ENCODE data around the gene WDPCP. TPM values are rescaled to one million over a fixed set of nuclear protein-coding genes. Genes with fewer than 3 reads are reported as not detected.

WDPCP gene
- total RNA-seq, 4 donors from 2014 or later: 2.6 to 15.5 (median 10.9) TPM

DNA sequence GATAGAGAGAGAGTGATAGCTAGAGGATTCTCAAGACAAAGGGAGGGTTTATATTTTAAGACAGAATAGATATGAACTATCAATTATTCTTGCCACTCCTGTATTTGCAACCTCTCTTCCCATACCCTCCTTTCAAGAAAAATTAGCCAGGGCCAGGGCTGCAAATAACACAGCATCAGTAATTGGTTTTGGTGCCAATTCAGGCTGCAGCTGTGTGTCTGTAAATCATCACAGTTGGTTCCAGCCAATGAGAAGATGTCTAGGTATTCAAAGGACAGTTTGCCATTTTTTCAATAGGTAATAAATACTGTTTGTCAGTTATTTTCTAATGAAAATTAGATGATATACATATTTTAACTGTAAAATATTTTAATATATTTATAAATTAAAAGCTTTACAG lies 73.5 kb downstream of the WDPCP start:
- Histone ChIP-seq H3K27me3 (no peaks in the 10 kb centered on the region), H3K36me3 (no peaks in the 10 kb centered on the region), H3K4me3 (no peak overlapping the region), H3K4me1 (no peaks in the 10 kb centered on the region), H3K9me3 (peaks cover 0 to under 1% of the 10 kb centered on the region in 2 donors), H3K27ac (no peak overlapping the region)
- DNase-seq: no peak
- TF ChIP-seq POLR2A (IDR thresholded peaks at IDR 0.05) (no peak), EP300 (IDR thresholded peaks at IDR 0.05; ENCODE audit: low read depth) (no peak), POLR2AphosphoS5 (IDR thresholded peaks at IDR 0.05) (no peak)
- TF ChIP-seq, protein P1, sequence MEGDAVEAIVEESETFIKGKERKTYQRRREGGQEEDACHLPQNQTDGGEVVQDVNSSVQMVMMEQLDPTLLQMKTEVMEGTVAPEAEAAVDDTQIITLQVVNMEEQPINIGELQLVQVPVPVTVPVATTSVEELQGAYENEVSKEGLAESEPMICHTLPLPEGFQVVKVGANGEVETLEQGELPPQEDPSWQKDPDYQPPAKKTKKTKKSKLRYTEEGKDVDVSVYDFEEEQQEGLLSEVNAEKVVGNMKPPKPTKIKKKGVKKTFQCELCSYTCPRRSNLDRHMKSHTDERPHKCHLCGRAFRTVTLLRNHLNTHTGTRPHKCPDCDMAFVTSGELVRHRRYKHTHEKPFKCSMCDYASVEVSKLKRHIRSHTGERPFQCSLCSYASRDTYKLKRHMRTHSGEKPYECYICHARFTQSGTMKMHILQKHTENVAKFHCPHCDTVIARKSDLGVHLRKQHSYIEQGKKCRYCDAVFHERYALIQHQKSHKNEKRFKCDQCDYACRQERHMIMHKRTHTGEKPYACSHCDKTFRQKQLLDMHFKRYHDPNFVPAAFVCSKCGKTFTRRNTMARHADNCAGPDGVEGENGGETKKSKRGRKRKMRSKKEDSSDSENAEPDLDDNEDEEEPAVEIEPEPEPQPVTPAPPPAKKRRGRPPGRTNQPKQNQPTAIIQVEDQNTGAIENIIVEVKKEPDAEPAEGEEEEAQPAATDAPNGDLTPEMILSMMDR (IDR thresholded peaks at IDR 0.05): no peak
- intact Hi-C loops (cut with DNase I; ENCODE audit: low total_unique reads): no loop called here
- in situ Hi-C loops (cut with MboI; ENCODE audit: low pct_ligation_motif_present in 1 of 4, low pct_unique_long_range_greater_than_20kb in 1 of 4, low sequenced_read_pairs in 3 of 4): no loop called here

DNA sequence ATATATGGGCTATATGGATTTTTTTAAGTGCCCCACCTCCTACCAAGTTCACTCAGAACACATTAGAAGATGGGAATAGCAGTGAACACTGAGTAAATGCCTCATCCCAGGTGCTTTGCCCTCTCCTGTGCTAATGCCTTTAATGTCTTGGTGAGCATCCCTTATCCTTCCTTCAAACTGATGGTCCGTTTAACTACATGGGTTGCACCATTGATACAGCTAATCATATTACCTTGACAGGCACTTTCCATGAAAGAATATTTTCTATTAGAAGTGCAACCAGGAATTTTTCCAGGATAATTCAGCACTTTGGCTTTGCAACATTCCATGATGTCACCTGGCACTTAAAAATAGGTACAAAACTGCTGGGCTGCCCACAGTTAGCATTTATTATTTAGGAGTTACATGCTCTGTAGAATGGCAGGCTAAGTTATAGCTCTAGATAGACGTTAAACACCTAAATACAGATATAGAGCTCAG lies 74.0 kb downstream of the WDPCP start:
- Histone ChIP-seq H3K36me3 (no peaks in the 10 kb centered on the region), H3K27ac (no peak overlapping the region), H3K4me1 (no peaks in the 10 kb centered on the region), H3K9me3 (peaks cover 0 to 3% of the 10 kb centered on the region in 2 donors), H3K4me3 (no peak overlapping the region), H3K27me3 (no peaks in the 10 kb centered on the region)
- no peak for DNase-seq
- in situ Hi-C loops (cut with MboI; ENCODE audit: low pct_ligation_motif_present in 1 of 4, low pct_unique_long_range_greater_than_20kb in 1 of 4, low sequenced_read_pairs in 3 of 4): no loop called here
- intact Hi-C loops (cut with DNase I; ENCODE audit: low total_unique reads): no loop called here
- WGBS, 2 donors (ENCODE audit: low coverage in 1 of 2): 86 to 93% methylated on average over 2 of the region's 2 CpGs
- TF ChIP-seq, protein P1 (IDR thresholded peaks at IDR 0.05): no peak
- no peak for TF ChIP-seq POLR2A (IDR thresholded peaks at IDR 0.05)
- no peak for TF ChIP-seq EP300 (IDR thresholded peaks at IDR 0.05; ENCODE audit: low read depth)
- TF ChIP-seq POLR2AphosphoS5 (IDR thresholded peaks at IDR 0.05): no peak

DNA sequence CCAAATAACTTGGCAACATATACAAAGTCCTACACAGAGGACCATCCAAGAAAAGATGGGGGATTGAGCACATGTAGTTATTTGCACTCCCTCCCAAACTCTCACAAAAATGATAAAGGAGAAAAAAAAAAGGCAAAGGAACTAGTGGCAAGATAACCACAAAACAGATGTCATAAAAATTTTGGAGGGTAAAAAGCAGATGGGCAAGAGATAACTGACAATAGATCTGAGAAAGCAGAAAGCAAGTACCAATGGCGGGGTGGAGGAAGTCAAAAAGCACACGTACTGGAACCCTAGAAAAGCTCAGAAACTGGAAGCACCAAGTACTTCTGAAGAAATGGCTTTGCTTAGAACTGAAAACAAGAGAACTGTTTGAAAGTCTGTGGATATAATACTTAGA lies 82.0 kb downstream of the WDPCP start:
- Histone ChIP-seq H3K36me3 (no peaks in the 10 kb centered on the region), H3K9me3 (peaks cover 0 to 7% of the 10 kb centered on the region in 2 donors), H3K4me3 (no peak overlapping the region), H3K27ac (no peak overlapping the region), H3K4me1 (no peaks in the 10 kb centered on the region), H3K27me3 (no peaks in the 10 kb centered on the region)
- 58 to 69% methylated on average over 2 of the region's 2 CpGs for WGBS, 2 donors (ENCODE audit: low coverage in 1 of 2)
- intact Hi-C loops (cut with DNase I; ENCODE audit: low total_unique reads) (no loop called here), in situ Hi-C loops (cut with MboI; ENCODE audit: low pct_ligation_motif_present in 1 of 4, low pct_unique_long_range_greater_than_20kb in 1 of 4, low sequenced_read_pairs in 3 of 4) (no loop called here)
- no peak for TF ChIP-seq EP300 (IDR thresholded peaks at IDR 0.05; ENCODE audit: low read depth)
- no peak for TF ChIP-seq POLR2A (IDR thresholded peaks at IDR 0.05)
- TF ChIP-seq, protein P1 (IDR thresholded peaks at IDR 0.05): no peak
- no peak for TF ChIP-seq POLR2AphosphoS5 (IDR thresholded peaks at IDR 0.05)
- DNase-seq: no peak

DNA sequence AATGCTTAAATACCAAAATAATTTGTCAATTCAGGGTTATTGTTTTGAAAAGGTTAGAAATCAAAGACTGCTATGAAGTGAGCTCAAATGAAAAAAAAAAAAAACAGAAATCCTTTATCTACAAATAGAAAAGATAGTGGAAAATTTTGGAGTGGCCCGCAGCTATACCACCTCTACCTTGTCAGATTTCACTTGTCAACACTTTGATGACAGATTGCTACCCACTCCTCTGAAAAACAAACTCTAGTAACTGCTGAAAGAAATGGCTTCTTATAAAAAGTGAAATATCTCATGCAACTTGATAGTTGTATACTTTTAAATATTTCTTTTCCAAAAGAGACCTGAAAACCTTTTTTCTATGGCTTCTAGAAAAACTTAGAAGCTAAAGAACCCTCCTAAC lies 84.5 kb downstream of the WDPCP start:
- in situ Hi-C loops (cut with MboI; ENCODE audit: low pct_ligation_motif_present in 1 of 4, low pct_unique_long_range_greater_than_20kb in 1 of 4, low sequenced_read_pairs in 3 of 4): no loop called here
- intact Hi-C loops (cut with DNase I; ENCODE audit: low total_unique reads): no loop called here
- no peak overlapping the region for H3K4me3 ChIP-seq
- H3K9me3 ChIP-seq: no peaks in the 10 kb centered on the region
- H3K4me1 ChIP-seq: no peaks in the 10 kb centered on the region
- no peaks in the 10 kb centered on the region for H3K27me3 ChIP-seq
- no peaks in the 10 kb centered on the region for H3K36me3 ChIP-seq
- no peak for TF ChIP-seq POLR2AphosphoS5 (IDR thresholded peaks at IDR 0.05)
- 80 to 93% methylated on average over 1 of the region's 1 CpG for WGBS, 2 donors (ENCODE audit: low coverage in 1 of 2)
- no peak for DNase-seq
- H3K27ac ChIP-seq: no peak overlapping the region

DNA sequence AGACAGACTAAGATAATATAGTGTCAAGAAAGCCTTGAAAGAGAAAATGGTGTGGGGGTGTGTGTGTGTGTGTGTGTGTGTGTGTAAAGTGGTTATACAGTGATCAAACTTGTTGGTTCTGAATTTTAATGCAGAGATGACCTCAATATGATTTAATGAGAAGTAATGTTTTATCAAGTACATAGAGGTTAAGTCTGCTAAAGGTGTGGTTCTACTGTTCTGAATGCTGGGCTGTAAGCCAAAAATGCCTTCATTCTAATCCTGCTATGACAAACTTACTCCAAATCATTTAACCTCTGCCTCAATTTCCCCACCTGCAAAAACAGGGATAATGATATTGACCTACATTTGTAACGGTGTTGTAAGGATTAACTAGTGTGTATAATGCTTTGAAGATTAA lies 87.9 kb downstream of the WDPCP start:
- no peak overlapping the region for H3K27ac ChIP-seq
- no peak overlapping the region for H3K4me3 ChIP-seq
- H3K27me3 ChIP-seq: no peaks in the 10 kb centered on the region
- DNase-seq: no peak
- no peaks in the 10 kb centered on the region for H3K9me3 ChIP-seq
- no peaks in the 10 kb centered on the region for H3K4me1 ChIP-seq
- intact Hi-C loops (cut with DNase I; ENCODE audit: low total_unique reads) (no loop called here), in situ Hi-C loops (cut with MboI; ENCODE audit: low pct_ligation_motif_present in 1 of 4, low pct_unique_long_range_greater_than_20kb in 1 of 4, low sequenced_read_pairs in 3 of 4) (no loop called here)
- TF ChIP-seq EP300 (IDR thresholded peaks at IDR 0.05; ENCODE audit: low read depth): no peak
- TF ChIP-seq POLR2AphosphoS5 (IDR thresholded peaks at IDR 0.05): no peak
- TF ChIP-seq, protein P1 (IDR thresholded peaks at IDR 0.05): no peak
- no peak for TF ChIP-seq POLR2A (IDR thresholded peaks at IDR 0.05)
- no peaks in the 10 kb centered on the region for H3K36me3 ChIP-seq
- WGBS, 2 donors (ENCODE audit: low coverage in 1 of 2): 69% methylated on average over 1 of the region's 1 CpG
